ENCODE measurements around the gene PDE4B. TPM values are rescaled to one million over a fixed set of nuclear protein-coding genes. Genes with fewer than 3 reads are reported as not detected.
"Not testable (repeated sequence)": the region's sequence is repeated elsewhere in the genome, so short reads cannot be mapped to it uniquely, and the experiment has no call there.

PDE4B gene
- total RNA-seq, 1 experiment from 2014 or later = 3.3 TPM

DNA sequence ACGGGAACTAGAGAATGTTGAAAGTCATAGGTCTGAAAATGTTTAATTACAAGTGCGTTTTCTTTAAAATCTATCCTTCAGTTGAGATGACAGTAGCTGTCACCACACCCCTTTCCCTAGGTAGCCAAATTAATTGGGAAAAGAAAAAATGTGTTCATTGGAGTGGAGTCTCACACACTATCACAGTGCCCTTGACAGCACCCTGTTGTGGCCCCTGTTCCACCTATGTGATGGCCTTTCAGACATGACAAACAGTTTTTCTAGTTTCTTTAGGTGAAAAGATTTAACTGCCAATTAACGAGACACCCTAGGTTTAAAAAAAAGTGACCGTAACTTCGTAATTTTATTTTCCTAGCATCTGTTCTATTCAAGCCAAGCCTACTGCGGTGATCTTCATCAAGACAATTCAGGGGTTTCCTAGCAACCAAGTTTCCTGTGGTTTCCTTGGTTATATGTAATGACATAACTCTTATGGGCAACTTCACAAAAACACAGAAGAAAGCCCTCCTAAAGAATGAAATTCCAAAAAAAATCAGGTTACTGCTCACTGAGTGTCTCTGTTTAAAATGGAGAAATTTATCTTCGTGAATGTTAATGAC, 298.3 kb downstream of the PDE4B start:
- H3K27me3 Mint-ChIP-seq (ENCODE audit: insufficient read depth, unreplicated experiment) = peaks cover 6% of the 10 kb centered on the region
- TF ChIP-seq, protein P1, sequence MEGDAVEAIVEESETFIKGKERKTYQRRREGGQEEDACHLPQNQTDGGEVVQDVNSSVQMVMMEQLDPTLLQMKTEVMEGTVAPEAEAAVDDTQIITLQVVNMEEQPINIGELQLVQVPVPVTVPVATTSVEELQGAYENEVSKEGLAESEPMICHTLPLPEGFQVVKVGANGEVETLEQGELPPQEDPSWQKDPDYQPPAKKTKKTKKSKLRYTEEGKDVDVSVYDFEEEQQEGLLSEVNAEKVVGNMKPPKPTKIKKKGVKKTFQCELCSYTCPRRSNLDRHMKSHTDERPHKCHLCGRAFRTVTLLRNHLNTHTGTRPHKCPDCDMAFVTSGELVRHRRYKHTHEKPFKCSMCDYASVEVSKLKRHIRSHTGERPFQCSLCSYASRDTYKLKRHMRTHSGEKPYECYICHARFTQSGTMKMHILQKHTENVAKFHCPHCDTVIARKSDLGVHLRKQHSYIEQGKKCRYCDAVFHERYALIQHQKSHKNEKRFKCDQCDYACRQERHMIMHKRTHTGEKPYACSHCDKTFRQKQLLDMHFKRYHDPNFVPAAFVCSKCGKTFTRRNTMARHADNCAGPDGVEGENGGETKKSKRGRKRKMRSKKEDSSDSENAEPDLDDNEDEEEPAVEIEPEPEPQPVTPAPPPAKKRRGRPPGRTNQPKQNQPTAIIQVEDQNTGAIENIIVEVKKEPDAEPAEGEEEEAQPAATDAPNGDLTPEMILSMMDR (IDR thresholded peaks at IDR 0.05; ENCODE audit: unreplicated experiment) = no peak
- POLR2A ChIA-PET = no interaction called here

GRCh38 chr1:66095190-66095589, 302.5 kb downstream of the PDE4B start:
- ChIA-PET POLR2A (interaction anchor here (0.8 kb wide), 1 partner anchor 44 kb away, joined by 3 read pairs; no protein-coding TSS in a partner anchor), CTCF (interaction anchor here (2.8 kb wide), 1 partner anchor 148 kb away, joined by 12 read pairs; no protein-coding TSS in a partner anchor)
- no TSS peak for BruUV-seq (replicated peaks)
- peaks cover 15% of the 10 kb centered on the region for H3K27me3 Mint-ChIP-seq (ENCODE audit: insufficient read depth, unreplicated experiment)
- H3K9me3 Mint-ChIP-seq (ENCODE audit: unreplicated experiment) = no peaks in the 10 kb centered on the region
- TF ChIP-seq, protein P1 (IDR thresholded peaks at IDR 0.05; ENCODE audit: unreplicated experiment) = no peak
- peak; percentile 24 for DNase-seq (ENCODE audit: unreplicated experiment)
- H3K4me1 Mint-ChIP-seq (ENCODE audit: insufficient read depth, unreplicated experiment) = no peaks in the 10 kb centered on the region
- no peaks in the 10 kb centered on the region for H3K36me3 Mint-ChIP-seq (ENCODE audit: insufficient read depth, unreplicated experiment)
- intact Hi-C loops (cut with micrococcal nuclease) = no loop called here
- H3K27ac Mint-ChIP-seq (ENCODE audit: low read depth, unreplicated experiment) = no peak overlapping the region
- H3K4me3 Mint-ChIP-seq (ENCODE audit: unreplicated experiment) = no peak overlapping the region

More for the DNA sequence above, 298.3 kb downstream of the PDE4B start:
- BruUV-seq (replicated peaks) = no TSS peak
- Mint-ChIP-seq H3K36me3 (ENCODE audit: insufficient read depth, unreplicated experiment) (no peaks in the 10 kb centered on the region), H3K4me3 (ENCODE audit: unreplicated experiment) (no peak overlapping the region), H3K9me3 (ENCODE audit: unreplicated experiment) (no peaks in the 10 kb centered on the region), H3K27ac (ENCODE audit: low read depth, unreplicated experiment) (no peak overlapping the region), H3K4me1 (ENCODE audit: insufficient read depth, unreplicated experiment) (no peaks in the 10 kb centered on the region)
- intact Hi-C loops (cut with micrococcal nuclease) = no loop called here
- CTCF ChIA-PET = no interaction called here
- no peak for DNase-seq (ENCODE audit: unreplicated experiment)

GRCh38 chr1:66100959-66101358, 308.3 kb downstream of the PDE4B start:
- CTCF ChIA-PET = not testable (repeated sequence)

DNA sequence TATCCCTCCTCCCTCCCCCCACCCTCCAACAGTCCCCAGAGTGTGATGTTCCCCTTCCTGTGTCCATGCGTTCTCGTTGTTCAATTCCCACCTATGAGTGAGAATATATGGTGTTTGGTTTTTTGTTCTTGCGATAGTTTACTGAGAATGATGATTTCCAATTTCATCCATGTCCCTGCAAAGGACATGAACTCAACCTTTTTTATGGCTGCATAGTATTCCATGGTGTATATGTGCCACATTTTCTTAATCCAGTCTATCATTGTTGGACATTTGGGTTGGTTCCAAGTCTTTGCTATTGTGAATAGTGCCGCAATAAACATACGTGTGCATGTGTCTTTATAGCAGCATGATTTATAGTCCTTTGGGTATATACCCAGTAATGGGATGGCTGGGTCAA, 311.4 kb downstream of the PDE4B start:
- H3K4me3 Mint-ChIP-seq (ENCODE audit: unreplicated experiment); DNase-seq (ENCODE audit: unreplicated experiment); H3K4me1 Mint-ChIP-seq (ENCODE audit: insufficient read depth, unreplicated experiment); intact Hi-C loops (cut with micrococcal nuclease); CTCF ChIA-PET; POLR2A ChIA-PET; BruUV-seq (replicated peaks); H3K27ac Mint-ChIP-seq (ENCODE audit: low read depth, unreplicated experiment); H3K9me3 Mint-ChIP-seq (ENCODE audit: unreplicated experiment); H3K36me3 Mint-ChIP-seq (ENCODE audit: insufficient read depth, unreplicated experiment): not testable (repeated sequence)
- peaks cover 18% of the 10 kb centered on the region for H3K27me3 Mint-ChIP-seq (ENCODE audit: insufficient read depth, unreplicated experiment)

More at GRCh38 chr1:66100959-66101358, 308.3 kb downstream of the PDE4B start:
- BruUV-seq (replicated peaks); DNase-seq (ENCODE audit: unreplicated experiment); H3K27ac Mint-ChIP-seq (ENCODE audit: low read depth, unreplicated experiment); H3K4me1 Mint-ChIP-seq (ENCODE audit: insufficient read depth, unreplicated experiment); intact Hi-C loops (cut with micrococcal nuclease); H3K36me3 Mint-ChIP-seq (ENCODE audit: insufficient read depth, unreplicated experiment); H3K9me3 Mint-ChIP-seq (ENCODE audit: unreplicated experiment); H3K4me3 Mint-ChIP-seq (ENCODE audit: unreplicated experiment); POLR2A ChIA-PET: not testable (repeated sequence)
- peaks cover 12% of the 10 kb centered on the region for H3K27me3 Mint-ChIP-seq (ENCODE audit: insufficient read depth, unreplicated experiment)

DNA sequence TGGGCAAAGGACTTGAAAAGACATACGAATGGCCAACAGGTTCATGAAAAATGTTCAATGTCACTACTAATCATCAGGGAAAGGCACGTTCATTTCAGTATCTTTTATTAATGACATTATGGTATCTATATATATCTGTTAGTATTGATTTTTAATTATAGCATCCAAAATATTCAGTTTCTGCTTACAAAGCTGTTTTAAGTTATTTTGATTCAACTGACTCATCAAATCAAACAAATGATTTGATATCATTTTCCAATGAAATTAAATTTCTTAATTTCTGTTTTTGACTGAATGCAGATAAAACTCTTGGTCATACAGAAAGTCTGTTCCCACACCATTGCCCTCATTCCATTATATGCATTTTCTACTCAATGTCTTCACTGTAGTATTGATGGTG, 315.9 kb downstream of the PDE4B start:
- H3K9me3 Mint-ChIP-seq (ENCODE audit: unreplicated experiment) = no peaks in the 10 kb centered on the region
- H3K4me3 Mint-ChIP-seq (ENCODE audit: unreplicated experiment) = no peak overlapping the region
- no peaks in the 10 kb centered on the region for H3K4me1 Mint-ChIP-seq (ENCODE audit: insufficient read depth, unreplicated experiment)
- intact Hi-C loops (cut with micrococcal nuclease) = no loop called here
- TF ChIP-seq, protein P1 (IDR thresholded peaks at IDR 0.05; ENCODE audit: unreplicated experiment) = no peak
- H3K27ac Mint-ChIP-seq (ENCODE audit: low read depth, unreplicated experiment) = no peak overlapping the region
- BruUV-seq (replicated peaks) = no TSS peak
- ChIA-PET POLR2A (no interaction called here), CTCF (no interaction called here)
- no peaks in the 10 kb centered on the region for H3K36me3 Mint-ChIP-seq (ENCODE audit: insufficient read depth, unreplicated experiment)
- peaks cover 32% of the 10 kb centered on the region for H3K27me3 Mint-ChIP-seq (ENCODE audit: insufficient read depth, unreplicated experiment)
- no peak for DNase-seq (ENCODE audit: unreplicated experiment)

Data from MCF 10A (cell line).